UCSD-AML1 (cell line): ENCODE data around the gene TEX9.
A peak's percentile ranks its signal among the peaks of the same experiment; 100 is the strongest.

Experiments used
- DNase-seq: peaks from one replicate; lab custom pipeline; 2025; ENCODE audit not compliant: unreplicated experiment; lab: John Stamatoyannopoulos, UW

TEX9 gene

DNA sequence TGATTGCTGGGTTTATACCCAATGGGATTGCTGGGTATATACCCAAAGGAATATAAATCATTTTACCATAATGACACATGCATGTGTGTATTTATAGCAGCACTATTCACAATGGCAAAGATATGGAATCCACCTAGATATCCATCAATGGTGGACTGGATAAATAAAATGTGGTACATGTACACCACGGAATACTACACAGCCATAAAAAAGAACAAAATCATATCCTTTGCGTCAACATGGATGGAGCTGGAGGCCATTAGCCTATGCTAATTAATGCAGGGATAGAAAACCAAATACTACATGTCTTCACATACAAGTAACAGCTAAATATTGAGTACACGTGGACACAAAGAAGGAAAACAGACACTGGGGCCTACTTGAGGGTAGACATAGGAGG is 77.1 kb downstream of the TEX9 start:
- DNase-seq, result no peak

DNA sequence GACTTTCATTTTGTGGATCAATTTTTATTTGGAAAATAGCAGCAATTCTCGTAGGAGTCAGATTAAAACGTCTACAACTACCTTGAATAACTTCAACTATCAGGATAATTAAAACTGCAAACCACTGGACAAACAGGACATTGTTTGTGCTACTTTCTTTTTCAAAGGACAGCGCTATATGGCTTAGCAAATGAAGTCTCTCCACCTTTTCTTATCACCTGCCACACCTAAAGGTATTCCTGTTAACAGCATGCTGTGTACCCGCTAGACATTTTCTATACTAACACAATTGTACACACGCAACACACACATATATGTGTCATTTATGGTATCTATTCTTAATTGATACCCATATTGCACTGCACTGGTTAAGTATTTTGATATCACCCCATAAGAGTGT is 80.5 kb downstream of the TEX9 start:
- DNase-seq, result no peak

DNA sequence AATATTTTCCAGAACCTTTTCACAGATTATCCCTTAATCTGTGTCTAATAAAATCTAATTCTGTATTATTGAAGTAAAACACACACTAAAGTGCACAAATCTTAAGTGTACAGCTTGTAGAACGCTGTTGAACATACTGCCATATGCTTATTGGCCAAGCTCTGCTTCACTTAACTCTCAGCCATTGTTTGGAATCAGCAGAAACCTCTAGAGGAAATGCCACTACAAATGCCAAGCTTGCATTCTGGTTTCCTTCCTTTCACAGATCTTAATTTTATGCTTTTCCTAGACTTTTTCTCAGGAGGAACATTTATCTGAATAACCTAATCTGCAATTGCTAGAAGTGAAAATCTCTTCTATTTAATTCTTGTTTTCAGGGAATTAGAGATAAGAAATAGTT is 89.6 kb downstream of the TEX9 start:
- DNase-seq, result no peak

DNA sequence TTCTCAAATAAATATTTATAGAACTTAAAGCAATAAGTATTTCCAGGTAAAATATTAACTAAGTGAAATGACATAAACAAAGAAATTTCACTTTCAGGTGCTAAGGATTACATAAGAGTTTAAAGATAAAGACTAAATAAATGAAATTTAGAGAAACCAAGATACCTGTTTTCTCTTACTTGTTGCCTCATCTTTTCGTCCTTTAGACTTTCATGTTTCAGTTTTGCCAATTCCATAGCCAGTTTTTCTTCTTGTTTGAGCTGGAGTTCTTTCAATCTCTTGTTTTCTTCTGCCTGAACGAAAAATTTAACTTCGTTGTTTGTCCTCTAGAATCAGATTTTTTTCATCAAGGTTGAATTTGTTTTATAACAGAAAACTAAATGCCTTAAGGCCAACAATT is 91.0 kb downstream of the TEX9 start:
- no peak for DNase-seq

DNA sequence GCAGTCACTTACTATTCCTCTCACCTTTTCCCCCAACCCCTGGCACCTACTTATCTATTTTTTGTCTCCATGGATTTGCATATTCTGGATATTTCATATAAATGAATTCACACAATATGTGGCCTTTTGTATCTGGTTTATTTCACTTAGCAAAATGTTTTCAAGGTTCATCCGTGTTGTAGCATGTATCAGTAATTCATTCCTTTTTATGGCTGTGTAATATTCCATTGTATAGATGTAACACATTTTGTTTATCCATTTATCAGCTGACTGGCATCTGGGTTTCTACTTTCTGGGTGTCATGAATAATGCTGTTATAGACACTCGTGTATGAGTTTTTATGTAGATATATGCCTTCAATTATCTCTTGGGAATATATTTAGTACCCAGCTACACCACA is 93.9 kb downstream of the TEX9 start:
- DNase-seq, result no peak

DNA sequence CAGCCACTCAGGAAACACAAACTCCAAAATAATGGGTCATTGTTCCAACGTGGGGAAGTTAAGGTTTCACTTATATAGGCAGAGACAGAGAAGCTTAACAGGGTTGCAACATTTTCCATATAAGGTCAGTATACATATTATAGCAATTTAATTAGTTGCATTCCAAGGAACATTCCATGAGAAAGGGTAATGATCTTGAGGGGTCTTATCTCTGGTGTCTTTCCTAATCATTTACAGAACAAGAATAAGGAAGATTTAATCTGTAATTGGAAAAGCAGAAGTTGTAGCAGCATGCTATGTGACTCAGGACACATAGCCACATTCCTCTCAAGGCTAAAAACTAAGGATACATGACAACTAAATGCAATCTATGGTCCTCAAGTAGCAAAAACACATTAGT is 94.8 kb downstream of the TEX9 start:
- DNase-seq, result no peak

DNA sequence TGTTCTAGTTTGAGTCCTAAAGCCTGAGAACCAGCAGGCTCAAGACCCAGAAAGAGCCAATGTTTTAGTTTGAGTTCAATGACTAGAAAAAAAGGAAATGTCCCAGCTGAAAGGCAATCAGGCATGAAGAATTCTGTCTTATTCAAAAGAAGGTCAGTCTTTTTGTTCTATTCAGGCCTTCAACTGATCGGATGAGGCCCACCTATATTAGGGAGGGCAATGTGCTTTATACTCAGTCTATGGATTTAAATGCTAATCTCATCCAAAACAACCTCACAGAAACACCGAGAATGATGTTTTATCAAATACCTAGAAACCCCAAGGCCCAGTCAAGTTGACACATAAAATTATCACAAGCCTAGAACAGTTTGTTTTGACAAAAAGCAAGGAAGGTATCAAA is 95.7 kb downstream of the TEX9 start:
- DNase-seq, result no peak

DNA sequence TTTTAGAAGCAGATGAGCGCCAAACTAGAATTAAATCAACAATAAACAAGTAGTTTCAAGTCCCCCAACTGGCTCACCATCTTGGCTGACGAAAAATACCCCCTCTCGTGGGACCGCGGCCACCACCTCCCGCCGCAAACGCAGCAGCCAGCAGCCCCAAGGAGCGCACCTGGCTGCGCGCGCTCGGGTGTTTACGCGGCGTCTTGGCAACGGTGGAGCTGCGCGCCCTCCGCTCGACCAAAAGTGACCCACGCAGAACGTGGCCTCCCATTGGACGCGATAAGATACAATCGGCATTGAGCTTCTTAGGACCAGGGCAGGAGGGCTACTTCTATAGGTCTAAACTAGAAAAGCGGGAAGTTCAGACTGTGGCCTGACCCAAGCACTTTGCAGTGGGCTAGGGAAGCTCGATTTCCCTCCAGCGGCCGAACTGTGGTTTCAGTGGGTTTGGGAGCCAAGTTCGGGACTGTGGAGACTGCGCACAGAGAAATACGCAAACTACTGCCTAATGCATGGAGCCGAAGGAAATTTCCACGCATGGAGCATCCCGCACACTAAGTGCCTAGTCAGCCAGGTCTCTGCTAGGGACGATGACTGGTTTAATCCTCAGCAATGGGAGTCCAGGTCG is 99.8 kb downstream of the TEX9 start, which contains the start of gene MNS1:
TSS of gene MNS1 (minus strand) at position 245 of the 628 bp plus-strand sequence. CDS start at position 80, 165 bp downstream.
- DNase-seq, result peak; percentile 86

DNA sequence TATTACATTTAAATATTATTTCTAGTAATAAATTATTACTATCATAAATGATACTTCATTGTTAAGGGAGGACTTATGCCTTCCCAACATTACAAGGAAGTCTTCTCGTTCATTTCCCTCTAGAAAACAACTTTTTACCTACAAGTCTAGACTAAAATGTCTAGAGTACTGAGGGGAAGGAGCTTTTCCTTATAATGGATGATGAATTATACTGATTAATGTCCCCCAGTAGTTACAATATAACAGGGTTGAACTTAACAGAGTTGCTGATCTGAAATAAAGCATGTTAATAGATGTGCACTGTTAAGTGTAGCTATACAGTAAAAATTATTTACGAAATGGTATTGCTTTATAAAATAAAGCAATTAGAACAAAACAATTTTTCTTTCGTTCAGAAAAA is 102.4 kb downstream of the TEX9 start:
- DNase-seq, result no peak

DNA sequence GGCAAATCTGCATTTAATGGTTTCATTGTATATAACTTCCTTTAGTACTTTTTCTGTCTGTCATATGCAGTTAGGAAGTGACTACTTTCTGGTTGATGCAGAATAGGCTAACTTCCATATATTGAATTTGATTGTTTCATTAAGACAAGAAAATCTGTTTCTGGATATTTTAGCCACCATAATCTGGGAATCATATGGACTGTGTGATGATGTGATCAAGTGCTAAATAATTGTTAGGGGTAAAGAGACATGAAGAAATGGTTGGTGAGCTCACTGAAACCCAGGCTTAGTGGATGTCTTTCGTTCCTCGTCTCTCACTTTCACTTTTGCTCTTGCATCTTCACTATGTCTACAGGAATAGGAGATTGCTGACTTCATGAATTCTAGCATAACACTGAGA is 103.2 kb downstream of the TEX9 start:
- no peak for DNase-seq

DNA sequence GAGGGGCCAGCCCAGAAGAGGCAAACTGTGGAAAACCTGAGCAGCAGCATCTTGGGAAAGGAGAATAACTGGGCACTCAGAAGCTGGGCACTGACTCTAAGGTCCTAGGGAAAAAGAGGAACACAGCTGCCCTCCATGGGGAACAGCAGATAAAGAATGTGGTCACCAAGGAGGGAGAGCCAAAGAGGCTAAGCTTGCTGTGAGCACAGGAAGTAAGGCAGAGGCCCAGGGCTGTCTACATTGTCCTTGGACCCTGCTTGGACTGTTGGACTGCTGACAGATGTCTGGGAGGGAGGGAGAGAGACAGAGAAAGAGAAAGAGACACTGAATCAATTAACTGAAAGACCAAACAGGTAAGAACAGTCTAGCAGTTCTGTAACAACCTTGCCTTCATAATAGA is 104.3 kb downstream of the TEX9 start:
- DNase-seq, result peak; percentile 34

DNA sequence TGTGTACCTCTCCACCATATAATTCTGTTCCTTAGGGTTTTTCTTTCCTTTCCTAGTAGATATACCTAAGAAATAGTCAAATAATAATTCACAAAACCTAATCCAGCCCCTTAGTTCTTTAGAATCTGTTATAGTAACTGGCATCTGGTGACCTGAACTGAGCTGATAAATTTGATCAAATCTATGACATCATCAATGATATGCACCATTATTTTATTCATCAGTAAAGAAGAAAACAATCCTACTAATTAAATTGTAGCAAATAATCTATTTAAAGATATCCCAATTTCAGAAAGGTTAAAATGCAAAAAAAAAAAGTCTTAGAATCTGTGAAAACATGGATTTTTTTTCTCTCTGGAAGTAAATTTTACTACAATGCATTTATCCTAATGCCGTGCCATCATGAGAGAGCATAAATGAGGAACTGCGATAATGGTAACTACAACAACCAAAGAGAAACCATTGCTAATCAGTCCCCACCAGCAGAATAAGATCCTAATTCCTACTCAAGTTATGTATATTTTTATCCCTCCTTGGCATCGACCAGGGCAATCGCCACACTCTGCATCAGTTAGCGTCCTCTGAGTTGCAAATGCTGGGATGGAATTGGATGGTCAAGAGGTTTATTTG is 106.3 kb downstream of the TEX9 start:
- DNase-seq, result no peak

DNA sequence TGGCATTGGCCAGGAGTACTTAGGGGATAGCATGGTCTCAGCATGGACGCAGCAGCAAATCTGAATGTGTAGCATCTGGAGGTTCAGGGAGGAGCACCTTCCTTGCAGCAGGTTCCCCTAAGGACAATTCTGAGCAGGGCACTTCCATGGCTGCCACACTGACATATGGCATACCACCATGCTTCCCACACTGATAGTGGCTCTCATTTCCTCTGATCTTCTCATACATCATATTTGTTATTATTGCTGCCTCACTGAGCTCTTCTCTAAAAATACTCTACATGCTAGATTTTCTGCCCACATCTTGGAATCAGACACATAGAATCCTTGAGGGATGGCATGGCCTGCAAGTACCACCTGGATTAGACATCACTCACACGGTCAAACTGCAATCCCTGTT is 107.1 kb downstream of the TEX9 start:
- DNase-seq, result no peak

DNA sequence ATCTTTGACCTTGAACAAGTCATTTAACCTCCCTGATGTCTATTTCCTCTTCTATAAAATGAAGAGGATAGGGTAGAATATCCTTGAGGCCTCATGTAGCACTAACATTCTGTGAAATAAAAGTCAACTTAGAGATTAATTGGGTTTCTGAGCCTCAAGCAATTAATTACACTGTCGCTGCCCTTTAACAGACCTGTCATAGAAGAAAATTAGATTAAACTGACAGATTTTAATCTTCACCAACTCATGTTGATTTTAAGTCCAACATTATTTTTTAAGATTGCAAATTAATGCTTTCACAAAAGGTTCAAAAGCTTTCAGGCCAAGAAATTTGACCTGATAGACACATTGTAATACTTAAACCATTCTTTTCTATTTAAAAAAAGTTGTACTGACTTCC is 107.8 kb downstream of the TEX9 start:
- no peak for DNase-seq

DNA sequence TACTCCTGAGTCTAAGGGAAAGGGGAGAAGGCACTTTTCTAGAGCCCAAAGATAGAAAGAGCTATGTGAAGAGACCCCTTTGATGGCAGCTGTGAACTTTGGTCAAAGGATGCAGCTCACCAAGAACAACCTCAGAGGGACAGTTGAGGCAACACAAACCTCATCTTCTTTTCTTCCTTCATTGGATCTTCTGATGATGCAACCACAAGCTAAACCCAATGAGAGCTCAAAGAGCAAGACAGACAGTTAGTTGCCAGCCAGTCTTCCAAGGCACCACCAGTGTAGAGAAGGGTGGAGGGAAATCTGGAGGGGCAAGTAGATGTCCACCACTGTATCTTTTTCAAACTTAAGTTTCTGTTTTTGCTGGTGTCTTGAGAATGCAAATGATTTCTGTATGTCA is 110.1 kb downstream of the TEX9 start:
- DNase-seq, result no peak
